DOHH2 (cell line): ENCODE results near the gene PREX1.

ENCODE experiments used
- H3F3A ChIP-seq: fragments of 200-600 bp; sonication (generic), shearing (Covaris generic); 2 replicates; pipeline ENCODE4 v1.6.0; 2016; ENCODE audit warnings: antibody characterized with exemption, mild to moderate bottlenecking; ENCODE audit not compliant: control insufficient read depth, insufficient read depth
- H3K27ac ChIP-seq: fragments of 200-600 bp; sonication (generic); 2 replicates; pipeline ENCODE4 v1.5.1; 2014; ENCODE audit warnings: low read depth, mild to moderate bottlenecking, low read length, moderate library complexity
- H3K27me3 ChIP-seq: fragments of 200-600 bp; sonication (generic); 2 replicates; pipeline ENCODE4 v1.6.1; 2014; ENCODE audit warnings: mild to moderate bottlenecking, low read length, mixed read lengths; ENCODE audit not compliant: control insufficient read depth
- H3K36me3 ChIP-seq: fragments of 200-600 bp; sonication (generic); 2 replicates; pipeline ENCODE4 v1.6.1; 2014; ENCODE audit warnings: mild to moderate bottlenecking, low read length, moderate library complexity, mixed read lengths; ENCODE audit not compliant: control insufficient read depth
- H3K4me1 ChIP-seq: fragments of 200-600 bp; sonication (generic); 2 replicates; pipeline ENCODE4 v1.6.1; 2014; ENCODE audit warnings: mild to moderate bottlenecking, low read length, mixed read lengths; ENCODE audit not compliant: control insufficient read depth
- H3K4me2 ChIP-seq: fragments of 200-600 bp; sonication (generic); 2 replicates; pipeline ENCODE4 v1.6.0; 2014; ENCODE audit warnings: mild to moderate bottlenecking, low read length, moderate library complexity
- H3K4me3 ChIP-seq: fragments of 200-600 bp; sonication (generic); 2 replicates; pipeline ENCODE4 v1.5.1; 2014; ENCODE audit warnings: mild to moderate bottlenecking, low read length, mixed read lengths
- H3K79me2 ChIP-seq: fragments of 200-600 bp; sonication (generic); 2 replicates; pipeline ENCODE4 v1.6.1; 2014; ENCODE audit warnings: mild to moderate bottlenecking, low read length, mixed read lengths; ENCODE audit not compliant: control insufficient read depth
- H3K9me2 ChIP-seq: fragments of 200-600 bp; sonication (generic); replicated peaks from 2 replicates; pipeline ENCODE4 v1.6.1; 2014; ENCODE audit warnings: mild to moderate bottlenecking, low read length, mixed read lengths; ENCODE audit not compliant: control insufficient read depth
- H3K9me3 ChIP-seq: fragments of 200-600 bp; sonication (generic); 2 replicates; pipeline ENCODE4 v1.6.1; 2014; ENCODE audit warnings: antibody characterized with exemption, low read length, mixed read lengths; ENCODE audit not compliant: control insufficient read depth, insufficient read depth
- H4K20me1 ChIP-seq: fragments of 200-600 bp; sonication (generic); 2 replicates; pipeline ENCODE4 v1.6.0; 2014; ENCODE audit warnings: low read depth, mild to moderate bottlenecking, antibody characterized with exemption, low read length, moderate library complexity; ENCODE audit not compliant: control insufficient read depth, insufficient read depth
- EZH2phosphoT487 ChIP-seq: fragments of 200-600 bp; sonication (generic); IDR thresholded peaks from 2 replicates; pipeline ENCODE4 v1.6.1; 2017; ENCODE audit warnings: borderline replicate concordance, mild to moderate bottlenecking, antibody characterized with exemption, low read length, moderate library complexity, mixed read lengths
- TF ChIP-seq, protein P1 (sequence below): fragments of 200-600 bp; sonication (generic); IDR thresholded peaks from one replicate; pipeline ENCODE4 v1.5.1; 2014; ENCODE audit warnings: antibody characterized with exemption, mild to moderate bottlenecking, low read depth, low read length; ENCODE audit not compliant: poor library complexity, severe bottlenecking

PREX1 gene

DNA sequence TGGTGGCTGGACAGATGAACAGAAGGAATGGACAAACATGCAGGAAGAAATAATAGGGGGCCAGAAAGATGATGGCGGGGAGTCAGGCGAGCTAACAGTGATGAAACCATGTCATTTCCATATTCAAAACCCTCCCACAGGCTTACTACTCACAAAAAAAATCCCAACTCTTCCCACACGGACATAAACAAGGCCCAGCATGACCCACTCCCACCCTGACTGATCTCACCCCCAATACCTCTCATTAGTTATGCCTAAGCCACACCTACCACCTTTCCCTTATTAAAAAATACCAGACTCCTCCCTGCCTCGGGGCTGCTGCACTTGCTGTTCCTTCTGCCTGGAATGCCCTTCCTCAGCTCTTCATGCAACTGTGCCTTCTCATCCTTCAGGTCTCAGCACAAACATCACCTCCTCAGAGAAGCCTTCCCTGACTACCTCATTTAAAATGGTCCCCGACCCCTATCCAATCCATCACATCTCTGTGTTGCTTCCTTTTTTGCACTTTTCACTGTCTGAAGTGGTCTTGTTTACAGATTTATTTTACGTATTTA is 145.8 kb downstream of the PREX1 start:
- no peaks in the 10 kb centered on the region for H3K9me3 ChIP-seq
- no peak overlapping the region for H3K4me3 ChIP-seq
- peaks cover 5% of the 10 kb centered on the region; the same call in 1 of the 2 replicates for H3K27me3 ChIP-seq
- no peaks in the 10 kb centered on the region; the same call in 1 of the 2 replicates for H3K4me1 ChIP-seq
- no peak overlapping the region for H3K4me2 ChIP-seq
- no peak overlapping the region for H3K27ac ChIP-seq
- no peaks in the 10 kb centered on the region for H4K20me1 ChIP-seq
- no peaks in the 10 kb centered on the region for H3F3A ChIP-seq
- TF ChIP-seq, protein P1, sequence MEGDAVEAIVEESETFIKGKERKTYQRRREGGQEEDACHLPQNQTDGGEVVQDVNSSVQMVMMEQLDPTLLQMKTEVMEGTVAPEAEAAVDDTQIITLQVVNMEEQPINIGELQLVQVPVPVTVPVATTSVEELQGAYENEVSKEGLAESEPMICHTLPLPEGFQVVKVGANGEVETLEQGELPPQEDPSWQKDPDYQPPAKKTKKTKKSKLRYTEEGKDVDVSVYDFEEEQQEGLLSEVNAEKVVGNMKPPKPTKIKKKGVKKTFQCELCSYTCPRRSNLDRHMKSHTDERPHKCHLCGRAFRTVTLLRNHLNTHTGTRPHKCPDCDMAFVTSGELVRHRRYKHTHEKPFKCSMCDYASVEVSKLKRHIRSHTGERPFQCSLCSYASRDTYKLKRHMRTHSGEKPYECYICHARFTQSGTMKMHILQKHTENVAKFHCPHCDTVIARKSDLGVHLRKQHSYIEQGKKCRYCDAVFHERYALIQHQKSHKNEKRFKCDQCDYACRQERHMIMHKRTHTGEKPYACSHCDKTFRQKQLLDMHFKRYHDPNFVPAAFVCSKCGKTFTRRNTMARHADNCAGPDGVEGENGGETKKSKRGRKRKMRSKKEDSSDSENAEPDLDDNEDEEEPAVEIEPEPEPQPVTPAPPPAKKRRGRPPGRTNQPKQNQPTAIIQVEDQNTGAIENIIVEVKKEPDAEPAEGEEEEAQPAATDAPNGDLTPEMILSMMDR, result no peak
- no peak for TF ChIP-seq EZH2phosphoT487
- no peaks in the 10 kb centered on the region for H3K36me3 ChIP-seq
- H3K79me2 ChIP-seq, result no peaks in the 10 kb centered on the region
- H3K9me2 ChIP-seq, result no peaks in the 10 kb centered on the region

DNA sequence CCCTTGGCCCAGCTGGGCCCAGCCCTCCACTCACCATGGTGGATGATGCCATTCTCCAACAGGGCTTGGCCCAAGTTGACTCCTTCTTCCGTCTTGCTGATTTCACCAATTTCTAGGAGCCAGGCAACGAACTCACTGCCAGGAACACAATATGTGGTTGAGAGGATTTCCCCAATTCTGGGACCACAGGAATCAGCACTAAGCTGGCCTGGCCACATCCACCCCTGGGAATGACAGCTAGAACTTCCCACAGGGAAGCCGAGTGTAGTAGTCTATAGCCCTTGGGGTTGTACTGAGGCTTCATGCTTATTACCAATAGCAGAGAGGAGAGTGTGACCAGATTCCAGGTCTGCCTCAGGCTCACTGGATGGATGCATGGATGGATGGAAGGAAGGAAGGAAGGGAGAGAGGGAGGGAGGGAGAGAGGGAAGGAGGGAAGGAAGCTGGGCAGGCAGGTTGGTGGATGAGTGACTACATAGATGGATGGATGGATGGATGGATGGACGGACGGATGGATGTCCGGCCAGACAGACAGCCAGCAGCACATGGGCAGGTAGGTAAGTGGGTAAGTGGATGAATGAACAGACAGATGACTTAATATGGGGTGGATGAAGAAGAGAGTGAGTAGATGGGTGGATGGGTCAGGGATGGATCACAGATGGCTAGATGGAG is 146.5 kb downstream of the PREX1 start:
- no peak for TF ChIP-seq EZH2phosphoT487
- TF ChIP-seq, protein P1, result no peak
- no peaks in the 10 kb centered on the region for H3F3A ChIP-seq
- H3K9me3 ChIP-seq, result no peaks in the 10 kb centered on the region
- no peaks in the 10 kb centered on the region for H3K79me2 ChIP-seq
- H4K20me1 ChIP-seq, result no peaks in the 10 kb centered on the region
- H3K4me3 ChIP-seq, result no peak overlapping the region
- peaks cover 5% of the 10 kb centered on the region; the same call in 1 of the 2 replicates for H3K27me3 ChIP-seq
- H3K4me2 ChIP-seq, result no peak overlapping the region
- H3K27ac ChIP-seq, result no peak overlapping the region
- H3K36me3 ChIP-seq, result no peaks in the 10 kb centered on the region
- no peaks in the 10 kb centered on the region; the same call in 1 of the 2 replicates for H3K4me1 ChIP-seq
- H3K9me2 ChIP-seq, result no peaks in the 10 kb centered on the region

DNA sequence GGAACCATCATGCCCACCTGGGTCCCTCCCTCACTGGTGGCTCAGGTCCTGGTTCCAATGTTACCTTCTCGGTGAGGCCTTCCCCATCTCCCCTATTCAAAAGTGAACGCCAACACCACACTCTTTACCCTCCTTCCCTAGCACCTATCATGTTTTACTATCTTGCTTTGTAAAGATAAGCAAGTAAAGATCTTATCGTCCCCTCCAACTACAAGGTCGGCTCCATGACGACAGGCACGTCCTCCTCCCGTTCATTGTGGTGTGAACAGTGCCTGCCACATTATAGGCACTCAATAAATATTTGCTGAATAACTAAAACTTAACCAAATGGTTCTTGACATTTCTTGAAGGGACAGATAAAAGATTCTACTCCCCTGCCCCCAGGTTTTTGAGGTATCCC is 147.1 kb downstream of the PREX1 start:
- H3K4me2 ChIP-seq, result no peak overlapping the region
- no peak overlapping the region for H3K27ac ChIP-seq

More for the DNA sequence above, 147.1 kb downstream of the PREX1 start:
- Histone ChIP-seq H3K36me3 (no peaks in the 10 kb centered on the region), H3K9me2 (no peaks in the 10 kb centered on the region), H3K4me1 (no peaks in the 10 kb centered on the region; the same call in 1 of the 2 replicates), H3F3A (no peaks in the 10 kb centered on the region), H4K20me1 (no peaks in the 10 kb centered on the region), H3K4me3 (no peak overlapping the region), H3K79me2 (no peaks in the 10 kb centered on the region), H3K9me3 (no peaks in the 10 kb centered on the region), H3K27me3 (peaks cover 5% of the 10 kb centered on the region; the same call in 1 of the 2 replicates)
- TF ChIP-seq, protein P1, result no peak
- no peak for TF ChIP-seq EZH2phosphoT487
